GM06990 (cell line): ENCODE results near the gene ZNF768.

Experiments used
- DNase-seq: peaks from one replicate; pipeline ENCODE4 v3.0.0-alpha.2; 2011; ENCODE audit not compliant: insufficient read length; ENCODE audit errors: extremely low read depth
- H3K27me3 ChIP-seq: replicated peaks from 2 replicates; pipeline ENCODE4 v1.6.0; 2011; ENCODE audit warnings: low read length; ENCODE audit not compliant: control insufficient read depth, insufficient read depth
- H3K36me3 ChIP-seq: 2 replicates; pipeline ENCODE4 v1.5.1; 2011; ENCODE audit warnings: low read length; ENCODE audit not compliant: control insufficient read depth, insufficient read depth
- H3K4me3 ChIP-seq: replicated peaks from 2 replicates; pipeline ENCODE4 v1.5.1; 2011; ENCODE audit warnings: low read depth, mild to moderate bottlenecking, control low read depth, low read length
- TF ChIP-seq, protein P1 (sequence below): IDR thresholded peaks from 2 replicates; pipeline ENCODE4 v1.5.1; 2011; ENCODE audit warnings: low read length, control low read depth, mild to moderate bottlenecking, inconsistent platforms; ENCODE audit not compliant: insufficient read depth, poor library complexity, severe bottlenecking

ZNF768 gene

GRCh38 chr16:30509081-30509765 is 17.1 kb downstream of the ZNF768 start:
- Histone ChIP-seq H3K27me3 (no peaks in the 10 kb centered on the region), H3K4me3 (no peak overlapping the region), H3K36me3 (peaks cover 31% of the 10 kb centered on the region)
- TF ChIP-seq, protein P1, sequence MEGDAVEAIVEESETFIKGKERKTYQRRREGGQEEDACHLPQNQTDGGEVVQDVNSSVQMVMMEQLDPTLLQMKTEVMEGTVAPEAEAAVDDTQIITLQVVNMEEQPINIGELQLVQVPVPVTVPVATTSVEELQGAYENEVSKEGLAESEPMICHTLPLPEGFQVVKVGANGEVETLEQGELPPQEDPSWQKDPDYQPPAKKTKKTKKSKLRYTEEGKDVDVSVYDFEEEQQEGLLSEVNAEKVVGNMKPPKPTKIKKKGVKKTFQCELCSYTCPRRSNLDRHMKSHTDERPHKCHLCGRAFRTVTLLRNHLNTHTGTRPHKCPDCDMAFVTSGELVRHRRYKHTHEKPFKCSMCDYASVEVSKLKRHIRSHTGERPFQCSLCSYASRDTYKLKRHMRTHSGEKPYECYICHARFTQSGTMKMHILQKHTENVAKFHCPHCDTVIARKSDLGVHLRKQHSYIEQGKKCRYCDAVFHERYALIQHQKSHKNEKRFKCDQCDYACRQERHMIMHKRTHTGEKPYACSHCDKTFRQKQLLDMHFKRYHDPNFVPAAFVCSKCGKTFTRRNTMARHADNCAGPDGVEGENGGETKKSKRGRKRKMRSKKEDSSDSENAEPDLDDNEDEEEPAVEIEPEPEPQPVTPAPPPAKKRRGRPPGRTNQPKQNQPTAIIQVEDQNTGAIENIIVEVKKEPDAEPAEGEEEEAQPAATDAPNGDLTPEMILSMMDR, result no peak
- DNase-seq, result no peak

GRCh38 chr16:30503403-30504296 is 22.7 kb downstream of the ZNF768 start:
- Histone ChIP-seq H3K4me3 (no peak overlapping the region), H3K27me3 (no peaks in the 10 kb centered on the region), H3K36me3 (peaks cover 12% of the 10 kb centered on the region)
- DNase-seq, result no peak
- TF ChIP-seq, protein P1, result no peak

DNA sequence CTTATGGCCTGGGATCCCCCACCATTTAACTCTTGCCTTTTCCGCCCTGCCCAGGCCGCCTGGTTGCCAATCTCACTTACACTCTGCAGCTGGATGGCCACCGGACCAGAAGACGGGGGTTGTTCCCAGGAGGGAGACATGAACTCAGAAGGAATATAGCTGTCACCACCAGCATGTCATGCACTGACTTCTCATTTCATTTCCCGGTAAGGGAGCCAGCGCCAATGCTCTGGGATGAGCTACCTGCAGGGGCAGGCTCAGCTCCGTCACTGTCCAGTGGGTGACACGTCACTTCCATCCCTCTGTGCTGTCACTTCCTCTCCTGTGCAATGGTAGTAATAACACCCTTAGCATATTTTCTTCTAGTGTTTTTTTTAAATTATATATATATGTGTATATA is 27.1 kb downstream of the ZNF768 start:
- no peak for DNase-seq
- no peaks in the 10 kb centered on the region for H3K27me3 ChIP-seq
- peaks cover 17% of the 10 kb centered on the region for H3K36me3 ChIP-seq
- TF ChIP-seq, protein P1, result no peak
- H3K4me3 ChIP-seq, result no peak overlapping the region

DNA sequence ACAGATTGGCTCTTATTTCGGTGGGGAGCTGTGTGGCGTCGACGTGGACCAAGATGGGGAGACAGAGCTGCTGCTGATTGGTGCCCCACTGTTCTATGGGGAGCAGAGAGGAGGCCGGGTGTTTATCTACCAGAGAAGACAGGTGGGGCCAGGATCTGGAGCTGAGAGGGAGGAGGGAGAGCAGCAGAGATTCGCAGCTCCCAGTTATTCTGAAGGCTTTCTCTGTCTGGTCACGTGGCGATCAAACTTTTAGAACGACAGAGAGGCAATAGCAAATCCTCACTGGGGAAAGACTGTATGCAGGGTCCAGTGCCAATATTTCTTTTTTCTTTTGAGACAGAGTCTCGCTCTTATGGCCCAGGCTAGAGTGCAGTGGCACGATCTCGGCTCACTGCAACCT is 31.7 kb downstream of the ZNF768 start:
- Histone ChIP-seq H3K36me3 (peaks cover 24% of the 10 kb centered on the region), H3K4me3 (no peak overlapping the region), H3K27me3 (no peaks in the 10 kb centered on the region)
- DNase-seq, result no peak
- TF ChIP-seq, protein P1, result no peak

DNA sequence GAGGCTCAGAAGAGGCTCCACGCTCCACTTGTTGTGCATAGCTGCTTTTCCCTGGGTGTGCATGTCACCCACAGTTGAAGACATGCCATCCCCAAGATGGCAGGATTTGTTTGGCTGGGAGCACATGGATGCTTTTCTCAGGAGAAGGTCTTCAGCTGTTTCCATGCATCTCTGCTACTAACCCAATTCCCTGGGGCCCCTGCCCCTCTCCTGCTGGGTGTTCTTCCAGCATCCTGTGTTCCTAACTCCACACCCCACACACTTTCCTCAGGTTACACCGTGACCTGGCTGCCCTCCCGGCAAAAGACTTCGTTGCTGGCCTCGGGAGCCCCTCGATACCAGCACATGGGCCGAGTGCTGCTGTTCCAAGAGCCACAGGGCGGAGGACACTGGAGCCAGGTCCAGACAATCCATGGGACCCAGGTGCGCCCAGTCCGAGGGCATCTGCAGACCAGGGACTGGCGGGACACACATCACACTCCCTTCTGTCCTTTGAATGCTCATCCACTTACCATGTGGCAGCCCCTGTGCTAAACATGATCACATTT is 32.4 kb downstream of the ZNF768 start:
- no peak for DNase-seq
- TF ChIP-seq, protein P1, result no peak
- Histone ChIP-seq H3K36me3 (peaks cover 21% of the 10 kb centered on the region), H3K27me3 (no peaks in the 10 kb centered on the region), H3K4me3 (no peak overlapping the region)
